Endothelial cell of umbilical vein (primary cell): ENCODE results near the gene ANKMY1. TPM values are rescaled to one million over a fixed set of nuclear protein-coding genes. Genes with fewer than 3 reads are reported as not detected.

Source experiments
- BruUV-seq: library from RNA; stranded (reverse); fragments of 400-500 nt; replicated peaks from 2 replicates; lab custom pipeline; 2021; lab: Mats Ljungman, UMichigan
- CTCF ChIA-PET: fragments of 300-600, 350-600 bp; sonication (Branson Sonifier 250); formaldehyde crosslinking; loops from one replicate; lab custom pipeline; 2021; ENCODE audit warnings: antibody characterized with exemption, inconsistent platforms; lab: Charles Lee
- POLR2A ChIA-PET: fragments of 300-600, 350-600 bp; sonication (Branson Sonifier 250); formaldehyde crosslinking; loops from one replicate; lab custom pipeline; 2021; ENCODE audit warnings: antibody characterized with exemption, inconsistent platforms; lab: Charles Lee
- DNase-seq: peaks from one replicate; pipeline ENCODE4 v3.0.0-alpha.2; 2011; ENCODE audit warnings: low read depth, low spot score
- FAIRE-seq: peaks from 2 replicates; lab custom pipeline; 2011; peaks lifted over from hg19 to GRCh38; lab: Jason Lieb, UNC
- H2AFZ ChIP-seq: 2 replicates; pipeline ENCODE4 v1.6.0; 2012; ENCODE audit warnings: low read depth, low read length, control low read depth, inconsistent platforms
- H3K27ac ChIP-seq: 2 replicates; pipeline ENCODE4 v1.5.1; 2011; ENCODE audit warnings: low read depth, mild to moderate bottlenecking, control low read depth, low read length, moderate library complexity; ENCODE audit not compliant: insufficient read depth
- H3K27me3 ChIP-seq, 2 experiments: 2 replicates each; pipeline versions ENCODE4 v1.6.0 to v1.6.1; 2011; ENCODE audit warnings: low read length in 2 of 2, mixed read lengths in 1 of 2; ENCODE audit not compliant: control insufficient read depth in 2 of 2, insufficient read depth in 2 of 2
- H3K36me3 ChIP-seq, 2 experiments: 2 replicates in 1 of 2; 3 replicates in 1 of 2; pipeline ENCODE4 v1.5.1; 2011; ENCODE audit warnings: low read length in 2 of 2, mild to moderate bottlenecking in 1 of 2, moderate library complexity in 1 of 2; ENCODE audit not compliant: control insufficient read depth in 2 of 2, insufficient read depth in 2 of 2; ENCODE audit errors: extremely low read depth in 1 of 2
- H3K4me1 ChIP-seq: 3 replicates; pipeline ENCODE4 v1.5.1; 2011; ENCODE audit warnings: mild to moderate bottlenecking, low read length; ENCODE audit not compliant: control insufficient read depth, insufficient read depth; ENCODE audit errors: extremely low read depth
- H3K4me2 ChIP-seq: 2 replicates; pipeline ENCODE4 v1.6.1; 2011; ENCODE audit warnings: low read length, control low read depth, mixed read lengths; ENCODE audit not compliant: insufficient read depth
- H3K4me3 ChIP-seq, 3 experiments: fragments of 200-600 bp in 1 of 3; sonication (generic), shearing (Covaris generic) in 1 of 3; replicated peaks in 1 of 3; 2 replicates each; pipeline ENCODE4 v1.5.1; 2011 to 2016; ENCODE audit warnings: control low read depth in 3 of 3, low read length in 3 of 3, mild to moderate bottlenecking in 2 of 3, inconsistent platforms in 1 of 3, low read depth in 1 of 3, moderate library complexity in 1 of 3; ENCODE audit not compliant: insufficient read depth in 1 of 3
- H3K79me2 ChIP-seq: 2 replicates; pipeline ENCODE4 v1.6.0; 2012; ENCODE audit warnings: low read length, inconsistent platforms; ENCODE audit not compliant: control insufficient read depth, insufficient read depth
- H3K9ac ChIP-seq: replicated peaks from 2 replicates; pipeline ENCODE3; 2011; ENCODE audit warnings: low read length, control low read depth; ENCODE audit not compliant: insufficient read depth; ENCODE audit errors: extremely low read depth
- H3K9me1 ChIP-seq: replicated peaks from 3 replicates; pipeline ENCODE4 v1.6.0; 2011; ENCODE audit warnings: mild to moderate bottlenecking, low read length; ENCODE audit not compliant: control insufficient read depth, insufficient read depth; ENCODE audit errors: extremely low read depth
- H3K9me3 ChIP-seq: replicated peaks from 2 replicates; pipeline ENCODE4 v1.5.1; 2012; ENCODE audit warnings: low read length, inconsistent platforms; ENCODE audit not compliant: control insufficient read depth, insufficient read depth
- H4K20me1 ChIP-seq: replicated peaks from 2 replicates; pipeline ENCODE3; 2011; ENCODE audit warnings: mild to moderate bottlenecking, low read length; ENCODE audit not compliant: control insufficient read depth, insufficient read depth; ENCODE audit errors: extremely low read depth
- EZH2 ChIP-seq: IDR thresholded peaks from 2 replicates; pipeline ENCODE4 v1.6.1; 2012; ENCODE audit warnings: borderline replicate concordance, low read depth, mild to moderate bottlenecking, moderate library complexity, low read length, inconsistent platforms; ENCODE audit not compliant: severe bottlenecking
- FOS ChIP-seq: IDR thresholded peaks from 2 replicates; pipeline ENCODE4 v1.6.1; 2011; ENCODE audit warnings: mild to moderate bottlenecking, low read length, moderate library complexity, borderline replicate concordance; ENCODE audit not compliant: insufficient read depth
- GATA2 ChIP-seq: IDR thresholded peaks from 2 replicates; pipeline ENCODE4 v1.7.0; 2011; ENCODE audit warnings: low read depth, mild to moderate bottlenecking, moderate library complexity, mixed read lengths, low read length; ENCODE audit not compliant: insufficient read length, insufficient read depth
- JUN ChIP-seq: IDR thresholded peaks from 2 replicates; pipeline ENCODE4 v1.6.1; 2011; ENCODE audit warnings: borderline replicate concordance, low read depth; ENCODE audit not compliant: insufficient read length, insufficient read depth
- MYC ChIP-seq: IDR thresholded peaks from one replicate; pipeline ENCODE4 v1.6.1; 2011; ENCODE audit warnings: mild to moderate bottlenecking, low read depth, low read length
- POLR2A ChIP-seq: IDR thresholded peaks from 2 replicates; pipeline ENCODE4 v1.6.1; 2012; ENCODE audit warnings: low read depth, mild to moderate bottlenecking, control low read depth, low read length
- POLR2AphosphoS5 ChIP-seq: IDR thresholded peaks from 2 replicates; pipeline ENCODE4 v1.6.1; 2012; ENCODE audit warnings: low read depth, mild to moderate bottlenecking, control low read depth, low read length, moderate library complexity; ENCODE audit not compliant: insufficient read depth
- dilution Hi-C: fragments of 300-500 bp; cut with MboI; formaldehyde crosslinking; loops from one replicate; pipeline ENCODE4 v1.15.0; 2019; ENCODE audit warnings: low sequenced_read_pairs; ENCODE audit not compliant: extremely low pct_ligation_motif_present
- intact Hi-C: fragments of 100-400 bp; cut with micrococcal nuclease; formaldehyde crosslinking; loops from one replicate; pipeline ENCODE4 v1.10.0; 2022
- polyA plus RNA-seq, 4 experiments: library from polyadenylated mRNA; depleted of rRNA in 3 of 4; stranded (reverse) in 3 of 4; unstranded in 1 of 4; fragments of >200 nt; gene quantifications; 2 replicates each; pipeline versions ENCODE4 v1.2.1 to v1.2.3, GENCODE V29; 2011 to 2012; ENCODE audit warnings: missing spikeins in 1 of 4
- total RNA-seq: library from RNA; stranded (reverse); gene quantifications from 2 replicates; pipeline ENCODE4 v1.2.3, GENCODE V29; 2021
- TF ChIP-seq, protein P1 (sequence below), 2 donors: IDR thresholded peaks; 1 replicate in 1 of 2; 2 replicates in 1 of 2; pipeline ENCODE4 v1.5.1; 2011; ENCODE audit warnings: low read length in 2 of 2, mild to moderate bottlenecking in 2 of 2, moderate library complexity in 2 of 2, control low read depth in 1 of 2, inconsistent platforms in 1 of 2, low read depth in 1 of 2; ENCODE audit not compliant: insufficient read depth in 1 of 2; ENCODE audit errors: extremely low read depth in 1 of 2
- TF ChIP-seq, protein P2 (sequence below): IDR thresholded peaks from 2 replicates; pipeline ENCODE4 v1.6.1; 2011; ENCODE audit not compliant: insufficient read depth, insufficient read length

Gene ANKMY1
- total and polyA plus RNA-seq, 2 donors (not counting 3 experiments of a cell fraction or from before 2014, with no cell fraction given): 9.0 to 16.0 TPM

DNA sequence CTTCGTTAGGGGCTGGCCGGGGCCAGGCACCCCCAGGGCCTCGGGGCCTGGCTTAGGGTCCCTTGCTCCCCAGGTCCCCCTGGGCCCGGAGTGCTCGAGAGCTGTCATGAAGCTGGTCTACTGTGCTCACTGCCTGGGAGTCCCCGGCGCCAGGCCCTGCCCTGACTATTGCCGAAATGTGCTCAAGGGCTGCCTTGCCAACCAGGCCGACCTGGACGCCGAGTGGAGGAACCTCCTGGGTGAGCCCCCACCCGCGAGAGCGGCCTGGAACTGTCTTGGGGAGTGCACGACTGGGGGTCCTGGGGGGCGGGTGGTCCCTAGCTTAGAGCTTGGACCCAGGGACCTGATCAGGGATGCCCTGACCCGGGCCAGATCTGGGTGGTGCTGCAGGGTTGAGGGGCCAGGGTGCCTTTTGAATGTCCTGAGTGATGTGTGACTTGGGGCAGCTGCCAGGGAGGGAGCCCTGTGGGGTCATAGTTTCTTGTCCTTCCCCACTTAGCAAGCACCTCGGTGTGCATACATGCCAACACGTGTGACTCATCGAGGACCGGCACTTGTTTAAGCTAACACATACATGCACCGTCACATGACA lies 94.4 kb downstream of the ANKMY1 start:
- ChIA-PET POLR2A (no interaction called here), CTCF (no interaction called here)
- Histone ChIP-seq H3K27ac (no peak overlapping the region), H3K4me2 (no peak overlapping the region), H3K4me3 (no peak overlapping the region), H3K27me3 (no peaks in the 10 kb centered on the region), H2AFZ (no peak overlapping the region), H3K9me3 (no peaks in the 10 kb centered on the region), H4K20me1 (no peaks in the 10 kb centered on the region), H3K4me1 (no peaks in the 10 kb centered on the region), H3K9ac (no peak overlapping the region), H3K36me3 (no peaks in the 10 kb centered on the region), H3K9me1 (no peaks in the 10 kb centered on the region), H3K79me2 (no peaks in the 10 kb centered on the region)
- no TSS peak for BruUV-seq
- DNase-seq: no peak
- intact Hi-C loops (no loop called here), dilution Hi-C loops (no loop called here)
- FAIRE-seq: no peak
- TF ChIP-seq MYC (no peak), FOS (no peak), JUN (no peak), EZH2 (no peak), POLR2AphosphoS5 (no peak), GATA2 (no peak), POLR2A (no peak)
- TF ChIP-seq, protein P1, sequence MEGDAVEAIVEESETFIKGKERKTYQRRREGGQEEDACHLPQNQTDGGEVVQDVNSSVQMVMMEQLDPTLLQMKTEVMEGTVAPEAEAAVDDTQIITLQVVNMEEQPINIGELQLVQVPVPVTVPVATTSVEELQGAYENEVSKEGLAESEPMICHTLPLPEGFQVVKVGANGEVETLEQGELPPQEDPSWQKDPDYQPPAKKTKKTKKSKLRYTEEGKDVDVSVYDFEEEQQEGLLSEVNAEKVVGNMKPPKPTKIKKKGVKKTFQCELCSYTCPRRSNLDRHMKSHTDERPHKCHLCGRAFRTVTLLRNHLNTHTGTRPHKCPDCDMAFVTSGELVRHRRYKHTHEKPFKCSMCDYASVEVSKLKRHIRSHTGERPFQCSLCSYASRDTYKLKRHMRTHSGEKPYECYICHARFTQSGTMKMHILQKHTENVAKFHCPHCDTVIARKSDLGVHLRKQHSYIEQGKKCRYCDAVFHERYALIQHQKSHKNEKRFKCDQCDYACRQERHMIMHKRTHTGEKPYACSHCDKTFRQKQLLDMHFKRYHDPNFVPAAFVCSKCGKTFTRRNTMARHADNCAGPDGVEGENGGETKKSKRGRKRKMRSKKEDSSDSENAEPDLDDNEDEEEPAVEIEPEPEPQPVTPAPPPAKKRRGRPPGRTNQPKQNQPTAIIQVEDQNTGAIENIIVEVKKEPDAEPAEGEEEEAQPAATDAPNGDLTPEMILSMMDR (IDR thresholded peaks at IDR 0.05; ENCODE audit: extremely low read depth in 1 of 2, insufficient read depth in 1 of 2, low read depth in 1 of 2, low read length in 2 of 2): no peak
- TF ChIP-seq, protein P2, sequence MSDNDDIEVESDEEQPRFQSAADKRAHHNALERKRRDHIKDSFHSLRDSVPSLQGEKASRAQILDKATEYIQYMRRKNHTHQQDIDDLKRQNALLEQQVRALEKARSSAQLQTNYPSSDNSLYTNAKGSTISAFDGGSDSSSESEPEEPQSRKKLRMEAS: no peak
